ENCODE results near the gene MINAR2. TPM values are rescaled to one million over a fixed set of nuclear protein-coding genes. Genes with fewer than 3 reads are reported as not detected.

MINAR2 gene
- total RNA-seq, 1 experiment from 2014 or later, result not detected

- DNase-seq (ENCODE audit: low read depth), result peak; percentile 60
These were observed 23.4 kb downstream of the MINAR2 start for GRCh38 chr5:129771058-129771838.

GRCh38 chr5:129773376-129773775 is 25.5 kb downstream of the MINAR2 start:
- no peak for DNase-seq (ENCODE audit: low read depth)

GRCh38 chr5:129781594-129781993 is 33.7 kb downstream of the MINAR2 start:
- peak; percentile 79 for DNase-seq (ENCODE audit: low read depth)

GRCh38 chr5:129803403-129803802 is 55.5 kb downstream of the MINAR2 start:
- no peak for DNase-seq (ENCODE audit: low read depth)

- DNase-seq (ENCODE audit: low read depth), result no peak
These were observed 56.8 kb downstream of the MINAR2 start for GRCh38 chr5:129804705-129805104.

GRCh38 chr5:129807162-129807814 is 59.4 kb downstream of the MINAR2 start:
- DNase-seq (ENCODE audit: low read depth), result no peak

Other genes starting within 250 kb of the MINAR2 start
- gene CHSY3, start 156.4 kb downstream of the MINAR2 start, total RNA-seq (2014; rRNA removed), result 7.6 and 9.9 TPM in 2 replicates